ENCODE results near the gene PDCD6IP.
"Not testable (repeated sequence)": the region's sequence is repeated elsewhere in the genome, so short reads cannot be mapped to it uniquely, and the experiment has no call there.

The PDCD6IP gene

GRCh38 chr3:33848624-33849347 lies 50.4 kb downstream of the PDCD6IP start:
- no peak for DNase-seq (ENCODE audit: low read depth in 3 of 3)

DNA sequence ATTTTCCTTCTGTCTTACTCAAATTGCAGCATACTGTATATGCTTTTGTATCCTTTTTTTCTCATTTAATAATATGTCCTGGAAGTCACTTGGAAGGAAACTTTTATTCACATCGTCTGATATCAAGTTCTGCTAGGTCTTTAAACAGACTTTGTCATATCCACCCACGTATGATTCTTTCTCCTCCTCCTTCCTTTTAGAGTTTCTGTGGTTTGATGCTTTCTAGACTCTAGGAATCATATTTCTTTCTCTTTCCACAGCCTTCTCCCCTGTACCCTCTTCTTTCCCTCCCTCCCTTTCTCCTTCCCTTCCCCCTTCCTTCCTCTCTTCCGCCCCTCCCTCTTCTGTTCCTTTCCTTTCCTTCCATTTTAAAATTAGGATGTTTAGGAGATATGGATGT lies 52.2 kb downstream of the PDCD6IP start:
- not testable (repeated sequence) for DNase-seq (ENCODE audit: low read depth in 3 of 3)

DNA sequence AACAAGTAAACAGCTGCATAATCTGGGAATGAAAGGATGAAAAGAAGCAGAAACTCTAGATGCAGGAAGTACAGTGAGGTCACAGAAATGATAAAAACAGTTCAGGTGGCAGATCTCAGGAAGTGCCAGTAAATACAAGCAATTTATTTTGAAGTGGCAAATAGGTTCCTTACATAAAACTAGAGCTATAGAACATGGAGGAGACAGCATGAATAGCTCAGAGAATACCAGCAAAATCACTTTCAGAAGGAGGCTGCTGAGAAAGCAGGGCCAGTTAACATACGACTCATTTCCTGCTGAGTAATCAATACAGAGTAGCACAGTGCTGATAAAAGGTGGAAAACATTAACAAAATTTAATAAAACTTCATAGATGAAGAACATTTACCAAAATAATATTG lies 57.0 kb downstream of the PDCD6IP start:
- not testable (repeated sequence) for DNase-seq (ENCODE audit: low read depth in 3 of 3)

GRCh38 chr3:33855884-33856546 lies 57.6 kb downstream of the PDCD6IP start:
- no peak for DNase-seq (ENCODE audit: low read depth in 3 of 3)

DNA sequence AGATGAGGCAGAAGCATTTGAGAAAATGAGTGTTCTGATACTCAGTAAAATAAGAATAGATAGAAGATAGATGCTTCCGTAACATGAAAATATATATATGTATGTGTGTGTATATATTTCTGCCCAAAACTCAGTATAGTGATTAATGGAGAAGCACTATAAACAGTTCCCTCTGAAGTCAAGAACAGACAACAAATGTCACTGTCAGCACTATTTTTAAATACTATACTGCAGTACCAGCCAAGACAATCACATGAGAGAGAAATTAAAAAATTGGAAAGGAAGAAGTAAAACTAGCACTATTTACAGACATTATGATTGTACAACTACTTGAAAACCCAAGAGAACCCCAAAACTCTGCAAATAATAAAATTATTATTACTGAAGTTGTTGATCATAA lies 59.3 kb downstream of the PDCD6IP start:
- not testable (repeated sequence) for DNase-seq (ENCODE audit: low read depth in 3 of 3)

DNA sequence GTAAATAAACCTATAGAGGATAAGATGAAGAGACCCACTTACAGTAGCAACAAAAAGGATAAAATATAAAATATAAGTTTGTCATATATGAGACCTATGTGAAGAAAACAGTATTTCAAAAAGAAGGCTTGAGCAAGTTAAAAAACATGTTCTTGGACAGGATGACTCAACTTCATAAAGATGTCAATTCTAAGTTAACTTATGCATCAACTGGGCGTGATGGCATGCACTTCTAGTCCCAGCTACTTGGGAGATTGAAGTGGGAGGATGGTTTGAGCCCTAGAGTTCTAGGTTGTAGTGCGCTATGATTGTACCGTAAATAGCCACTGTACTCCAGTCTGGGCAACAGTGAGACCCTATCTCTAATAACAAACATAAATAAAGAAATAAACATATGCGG lies 59.7 kb downstream of the PDCD6IP start:
- DNase-seq (ENCODE audit: low read depth in 3 of 3), result no peak

DNA sequence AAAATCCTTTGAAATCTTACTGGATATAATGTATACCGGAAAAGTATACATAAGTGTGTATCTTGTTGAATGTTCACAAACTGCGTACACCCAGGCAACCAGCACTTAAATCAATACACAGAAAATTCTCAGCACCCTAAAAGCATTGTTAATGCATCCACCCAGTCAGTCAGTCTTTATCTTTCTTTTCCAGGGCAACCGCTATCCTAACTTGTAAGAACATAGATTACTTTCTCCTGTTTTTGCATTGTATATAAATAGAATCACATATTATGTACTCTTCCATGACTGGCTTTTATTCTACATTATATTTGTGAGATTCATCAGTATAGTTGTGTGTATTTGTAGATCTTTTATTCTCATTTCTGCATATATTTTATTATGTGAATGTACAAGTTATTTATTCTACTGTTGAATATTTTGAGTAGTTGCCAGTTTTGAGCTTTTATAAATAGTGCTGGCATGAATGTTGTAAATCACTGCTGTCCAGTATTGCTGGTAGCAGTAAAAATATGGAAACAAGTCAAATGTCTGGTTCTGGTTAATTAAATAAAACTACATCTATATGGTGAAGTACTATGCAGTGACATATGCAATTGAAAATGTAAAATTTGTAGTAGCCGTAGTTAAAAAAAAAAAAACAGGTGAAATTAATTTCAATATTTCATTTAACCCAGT lies 62.1 kb downstream of the PDCD6IP start:
- no peak for DNase-seq (ENCODE audit: low read depth in 3 of 3)

GRCh38 chr3:33865133-33865532 lies 66.7 kb downstream of the PDCD6IP start:
- no peak for DNase-seq (ENCODE audit: low read depth in 3 of 3)

DNA sequence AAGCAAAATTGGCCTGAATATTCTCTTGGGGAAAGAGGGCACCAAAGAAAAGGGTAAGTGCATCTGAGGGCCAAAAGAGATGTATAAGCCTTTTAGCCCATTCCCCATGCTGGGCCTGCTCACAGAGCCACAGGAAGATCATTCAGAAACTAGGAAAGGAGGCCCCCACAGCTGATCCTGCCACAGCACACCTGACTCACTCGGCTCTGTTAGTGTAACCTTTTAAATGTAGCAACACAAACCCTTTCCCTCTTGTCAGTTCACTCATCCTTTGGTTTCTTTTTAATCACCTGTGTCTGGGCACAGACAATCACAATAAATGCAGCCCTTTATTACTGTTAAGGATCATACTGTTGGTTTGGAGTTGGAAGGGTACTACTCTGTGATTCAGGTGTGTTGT lies 69.9 kb downstream of the PDCD6IP start:
- no peak for DNase-seq (ENCODE audit: low read depth in 3 of 3)

DNA sequence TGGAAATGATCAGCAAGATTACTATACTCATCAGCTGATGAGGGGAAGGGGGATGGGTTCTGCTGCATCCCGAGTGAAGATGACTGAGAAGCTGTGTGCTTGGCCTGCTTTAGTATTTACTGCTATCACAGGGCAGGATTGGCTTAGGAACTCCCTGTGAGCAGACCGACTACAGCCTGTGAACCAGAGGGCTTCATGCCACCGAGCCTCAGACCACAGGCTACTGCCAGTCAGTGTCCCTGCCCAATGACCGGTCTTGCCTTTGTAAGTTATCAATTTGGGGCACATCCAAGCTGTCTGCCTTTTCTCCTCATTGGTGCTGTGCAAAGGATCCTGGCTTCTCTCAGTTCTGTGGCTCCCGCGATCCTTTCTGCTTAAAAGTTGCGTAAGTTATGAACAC lies 71.5 kb downstream of the PDCD6IP start:
- DNase-seq (ENCODE audit: low read depth in 3 of 3), result no peak

DNA sequence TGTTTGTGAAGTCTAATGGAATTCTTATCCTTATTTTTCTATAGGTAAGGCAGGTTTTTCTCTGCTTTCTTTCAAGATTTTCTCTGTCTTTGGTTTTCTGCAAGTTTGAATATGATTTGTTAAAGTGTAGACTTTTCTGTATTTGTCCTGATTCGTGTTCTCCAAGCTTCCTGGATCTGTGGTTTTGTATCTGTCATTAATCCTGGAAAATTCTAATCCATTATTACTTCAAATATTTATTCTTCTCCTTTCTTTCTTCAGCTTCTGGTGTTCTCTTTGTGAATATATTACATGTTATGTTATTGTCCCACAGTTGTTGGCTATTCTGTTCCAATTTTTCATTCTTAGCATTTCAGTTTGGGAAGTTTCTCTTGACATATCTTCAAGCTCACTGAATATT lies 76.4 kb downstream of the PDCD6IP start:
- no peak for DNase-seq (ENCODE audit: low read depth in 3 of 3)

GRCh38 chr3:33875680-33876079 lies 77.2 kb downstream of the PDCD6IP start:
- no peak for DNase-seq (ENCODE audit: low read depth in 3 of 3)

DNA sequence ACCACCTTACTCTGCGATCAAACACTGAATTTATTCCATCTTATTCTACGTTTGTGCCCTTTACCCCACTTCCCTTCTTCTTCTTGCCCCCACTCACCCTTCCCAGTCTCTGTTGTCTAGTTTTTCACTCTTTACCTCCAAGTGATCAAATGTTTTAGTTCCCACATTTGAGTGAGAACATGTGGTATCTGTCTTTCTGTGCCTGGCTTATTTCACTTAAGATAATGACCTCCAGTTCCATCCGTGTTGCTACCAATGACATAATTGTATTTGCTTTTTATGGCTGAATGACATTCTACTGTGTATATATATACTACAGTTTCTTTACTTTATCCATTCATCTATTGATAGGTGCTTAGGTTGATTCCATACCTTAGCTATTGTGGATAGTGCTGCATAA lies 78.8 kb downstream of the PDCD6IP start:
- DNase-seq (ENCODE audit: low read depth in 3 of 3), result no peak

DNA sequence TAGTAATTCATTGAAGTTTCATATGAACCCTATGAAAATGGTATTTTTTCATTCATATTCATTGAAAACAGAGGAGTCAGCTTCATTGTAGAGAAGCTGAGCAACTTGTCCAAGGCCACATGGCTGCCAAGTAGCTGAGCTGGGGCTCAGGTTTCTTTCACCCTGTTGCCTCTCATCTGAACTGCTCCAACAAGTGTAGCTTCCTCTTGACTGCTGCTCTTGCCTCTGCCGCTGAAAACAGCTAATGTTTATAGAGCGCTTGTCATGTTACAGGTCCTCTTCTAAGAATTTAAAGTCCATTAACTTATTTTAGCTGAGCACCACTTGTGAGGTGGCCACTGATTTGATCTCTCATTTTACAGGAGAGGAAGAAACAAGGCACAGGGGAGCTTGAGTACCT lies 81.1 kb downstream of the PDCD6IP start:
- no peak for DNase-seq (ENCODE audit: low read depth in 3 of 3)

- DNase-seq (ENCODE audit: low read depth in 3 of 3), result no peak
Measured at GRCh38 chr3:33881156-33882064, 83.0 kb downstream of the PDCD6IP start.

- DNase-seq (ENCODE audit: low read depth in 3 of 3), result no peak
Measured at GRCh38 chr3:33882296-33882695, 83.9 kb downstream of the PDCD6IP start.

DNA sequence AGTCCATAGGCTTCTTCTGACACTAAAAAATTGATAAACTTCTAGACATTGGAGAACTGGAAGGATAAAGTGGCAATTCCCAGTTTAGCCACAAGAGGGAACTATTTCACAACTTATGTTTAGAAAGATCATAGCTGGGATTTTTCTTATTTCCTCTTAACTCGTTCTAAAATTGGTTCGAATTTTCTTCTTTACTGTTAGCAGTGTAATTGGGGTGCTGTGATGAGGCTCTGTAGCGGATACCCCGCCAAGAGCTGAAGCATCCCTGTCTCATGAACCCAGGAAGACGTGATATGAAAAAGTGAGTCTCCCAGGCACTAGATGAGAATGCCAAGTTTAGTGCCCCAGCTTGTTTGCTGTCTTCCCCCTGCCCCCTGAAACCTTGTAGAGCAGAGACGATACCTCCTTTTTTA lies 85.1 kb downstream of the PDCD6IP start:
- no peak for DNase-seq (ENCODE audit: low read depth in 3 of 3)

GRCh38 chr3:33883951-33884561 lies 85.6 kb downstream of the PDCD6IP start:
- DNase-seq (ENCODE audit: low read depth in 3 of 3), result no peak

GRCh38 chr3:33884701-33885100 lies 86.3 kb downstream of the PDCD6IP start:
- no peak for DNase-seq (ENCODE audit: low read depth in 3 of 3)

DNA sequence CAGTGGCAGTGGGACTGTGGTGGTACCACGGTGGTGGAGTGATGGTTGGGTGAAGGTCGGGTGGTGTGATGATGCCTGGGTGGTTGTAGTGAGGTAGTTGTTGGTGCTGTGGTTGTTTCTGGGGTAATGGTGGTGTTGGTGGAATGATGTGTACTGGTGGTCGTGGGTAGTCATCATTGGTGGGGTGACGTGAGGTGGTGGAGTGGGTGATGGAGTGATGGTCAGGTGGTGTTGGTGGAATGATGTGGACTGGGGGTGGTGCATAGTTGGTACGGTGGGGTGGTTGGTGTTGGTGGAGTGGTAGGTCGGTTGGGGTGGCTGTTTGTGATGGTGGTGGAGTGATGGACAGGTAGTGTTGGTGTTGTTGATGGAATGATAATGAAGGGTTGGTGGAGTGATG lies 87.1 kb downstream of the PDCD6IP start:
- no peak for DNase-seq (ENCODE audit: low read depth in 3 of 3)

DNA sequence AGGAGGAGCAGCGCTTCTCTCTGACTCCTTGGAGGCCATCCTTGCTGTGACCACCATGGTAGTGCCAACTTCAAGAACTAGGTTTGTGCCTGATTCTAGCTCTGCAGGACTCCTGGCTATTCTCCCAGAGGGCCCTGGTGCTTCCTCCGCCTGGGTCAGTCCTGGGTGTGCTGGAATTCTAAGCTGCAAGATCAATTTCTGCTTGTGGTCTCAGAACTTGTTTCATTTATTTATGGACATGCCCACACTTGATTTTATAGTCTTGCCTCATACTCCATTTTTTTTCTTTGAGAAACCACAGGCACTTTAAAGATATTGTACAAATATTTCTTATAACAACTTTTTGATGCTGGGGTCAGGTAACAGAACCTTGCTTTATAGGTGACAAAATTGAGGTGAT lies 87.6 kb downstream of the PDCD6IP start:
- DNase-seq (ENCODE audit: low read depth in 3 of 3), result no peak

DNA sequence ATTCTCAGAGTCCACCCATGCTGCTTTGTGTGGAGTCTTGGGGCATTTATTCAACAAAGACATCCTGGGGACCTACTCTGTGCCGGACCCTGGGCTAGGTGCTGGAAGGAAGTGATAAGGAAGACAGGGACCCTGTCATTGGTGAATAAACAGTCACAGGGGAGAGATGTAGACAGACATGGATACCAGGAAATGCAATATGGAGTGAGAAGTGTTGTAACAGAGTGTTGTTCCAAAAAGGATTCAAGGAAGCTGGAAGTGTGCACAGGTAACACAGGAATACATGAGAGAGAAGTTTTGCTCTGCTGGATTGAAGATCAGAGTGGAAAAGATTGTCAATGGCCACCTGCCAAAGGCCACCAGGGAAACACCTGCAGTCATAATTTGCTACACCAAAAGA lies 89.0 kb downstream of the PDCD6IP start:
- DNase-seq (ENCODE audit: low read depth in 3 of 3), result no peak
